PFSK-1 (cell line): ENCODE measurements around the gene RAB11FIP3.

Experiments
- FOXP2 ChIP-seq: optimal IDR thresholded peaks from 2 replicates; pipeline ENCODE3; 2011; ENCODE audit warnings: borderline replicate concordance, control low read depth, inconsistent platforms; ENCODE audit not compliant: insufficient read depth; ENCODE audit errors: extremely low read length, extremely low read depth
- POLR2AphosphoS5 ChIP-seq: IDR thresholded peaks from 2 replicates; pipeline ENCODE4 v1.6.1; 2012; ENCODE audit warnings: low read depth, mild to moderate bottlenecking, control low read depth, low read length, moderate library complexity
- REST ChIP-seq, 2 experiments: IDR thresholded peaks; 2 replicates each; pipeline versions ENCODE4 v1.6.1 to v1.8.0; 2011 to 2012; ENCODE audit warnings: low read depth in 2 of 2, low read length in 2 of 2, control low read depth in 1 of 2, inconsistent platforms in 1 of 2, mild to moderate bottlenecking in 1 of 2, moderate library complexity in 1 of 2; ENCODE audit not compliant: insufficient read depth in 1 of 2
- SIN3A ChIP-seq: IDR thresholded peaks from 2 replicates; pipeline ENCODE4 v1.6.1; 2012; ENCODE audit warnings: mild to moderate bottlenecking, low read length, moderate library complexity, borderline replicate concordance; ENCODE audit not compliant: insufficient read depth
- TAF1 ChIP-seq: IDR thresholded peaks from 2 replicates; pipeline ENCODE4 v1.6.1; 2012; ENCODE audit warnings: low read length, control low read depth, borderline replicate concordance; ENCODE audit not compliant: insufficient read depth

RAB11FIP3 gene

GRCh38 chr16:534135-534534, 108.7 kb downstream of the RAB11FIP3 start:
- no peak for TF ChIP-seq FOXP2
- no peak for TF ChIP-seq REST (IDR thresholded peaks at IDR 0.05; ENCODE audit: insufficient read depth in 1 of 2, low read depth in 2 of 2, low read length in 2 of 2)
- no peak for TF ChIP-seq SIN3A
- no peak for TF ChIP-seq POLR2AphosphoS5
- TF ChIP-seq TAF1, result no peak

- TF ChIP-seq SIN3A, result no peak
- no peak for TF ChIP-seq FOXP2
- TF ChIP-seq POLR2AphosphoS5, result no peak
- no peak for TF ChIP-seq REST (IDR thresholded peaks at IDR 0.05; ENCODE audit: insufficient read depth in 1 of 2, low read depth in 2 of 2, low read length in 2 of 2)
- no peak for TF ChIP-seq TAF1
These were observed 109.5 kb downstream of the RAB11FIP3 start for GRCh38 chr16:534856-535445.

- TF ChIP-seq REST (IDR thresholded peaks at IDR 0.05; ENCODE audit: insufficient read depth in 1 of 2, low read depth in 2 of 2, low read length in 2 of 2) (no peak), FOXP2 (no peak), TAF1 (no peak), POLR2AphosphoS5 (no peak), SIN3A (no peak)
These were observed 110.3 kb downstream of the RAB11FIP3 start for GRCh38 chr16:535446-536405.

- TF ChIP-seq SIN3A (no peak), FOXP2 (no peak), POLR2AphosphoS5 (no peak), TAF1 (no peak), REST (IDR thresholded peaks at IDR 0.05; ENCODE audit: insufficient read depth in 1 of 2, low read depth in 2 of 2, low read length in 2 of 2) (no peak)
These were observed 111.3 kb downstream of the RAB11FIP3 start for GRCh38 chr16:536746-537145.
